GM12872 (cell line): ENCODE measurements around the gene FSIP1.

Experiments used
- CTCF ChIP-seq: IDR thresholded peaks from 3 replicates; pipeline ENCODE4 v1.5.1; 2011; ENCODE audit warnings: low read depth, mild to moderate bottlenecking, low read length, moderate library complexity; ENCODE audit not compliant: insufficient read depth

FSIP1 gene

GRCh38 chr15:39817892-39818291 is 35.3 kb upstream of the FSIP1 start:
- TF ChIP-seq CTCF: no peak

GRCh38 chr15:39814489-39814888 is 31.8 kb upstream of the FSIP1 start:
- no peak for TF ChIP-seq CTCF

GRCh38 chr15:39808909-39809308 is 26.3 kb upstream of the FSIP1 start:
- TF ChIP-seq CTCF: no peak

- TF ChIP-seq CTCF: no peak
Observed at GRCh38 chr15:39807791-39808190, 25.1 kb upstream of the FSIP1 start.

GRCh38 chr15:39804026-39804425 is 21.4 kb upstream of the FSIP1 start:
- TF ChIP-seq CTCF: no peak

GRCh38 chr15:39803016-39803415 is 20.4 kb upstream of the FSIP1 start:
- no peak for TF ChIP-seq CTCF

- TF ChIP-seq CTCF: peak; percentile 77
Observed at GRCh38 chr15:39801641-39802309, 19.1 kb upstream of the FSIP1 start.
